H9 (cell line): ENCODE measurements around the gene GTF2A1. TPM values are rescaled to one million over a fixed set of nuclear protein-coding genes. Genes with fewer than 3 reads are reported as not detected.

Source experiments
- DNase-seq: peaks from one replicate; pipeline ENCODE4 v3.0.0-alpha.2; 2017
- H2AFZ ChIP-seq: one replicate; pipeline ENCODE4 v1.6.1; 2013; ENCODE audit warnings: mild to moderate bottlenecking, low read length, control low read depth, moderate library complexity
- H2AK5ac ChIP-seq: 2 replicates; pipeline ENCODE4 v1.6.1; 2013; ENCODE audit warnings: low read length, control low read depth, mixed read lengths; ENCODE audit not compliant: insufficient read length
- H2BK120ac ChIP-seq: one replicate; pipeline ENCODE4 v1.6.1; 2013; ENCODE audit warnings: low read depth, mild to moderate bottlenecking, low read length, control low read depth, inconsistent platforms; ENCODE audit not compliant: poor library complexity, severe bottlenecking
- H2BK12ac ChIP-seq: 2 replicates; pipeline ENCODE4 v1.6.1; 2013; ENCODE audit warnings: low read length, control low read depth, mixed read lengths, low read depth; ENCODE audit not compliant: insufficient read length
- H2BK15ac ChIP-seq: 2 replicates; pipeline ENCODE4 v1.6.1; 2013; ENCODE audit warnings: low read depth, low read length, control low read depth
- H2BK20ac ChIP-seq: one replicate; pipeline ENCODE4 v1.6.1; 2013; ENCODE audit warnings: low read depth, mild to moderate bottlenecking, low read length, control low read depth, inconsistent platforms; ENCODE audit not compliant: poor library complexity, severe bottlenecking
- H2BK5ac ChIP-seq: 2 replicates; pipeline ENCODE4 v1.6.1; 2013; ENCODE audit warnings: low read length, control low read depth, mixed read lengths; ENCODE audit not compliant: insufficient read length
- H3K14ac ChIP-seq: 2 replicates; pipeline ENCODE4 v1.6.1; 2013; ENCODE audit warnings: low read length, control low read depth; ENCODE audit not compliant: insufficient read depth
- H3K18ac ChIP-seq: 2 replicates; pipeline ENCODE4 v1.6.1; 2013; ENCODE audit warnings: low read depth, mild to moderate bottlenecking, mixed read lengths, low read length, control low read depth; ENCODE audit not compliant: insufficient read length
- H3K23ac ChIP-seq: 2 replicates; pipeline ENCODE4 v1.6.1; 2013; ENCODE audit warnings: low read length, control low read depth, mixed read lengths, low read depth; ENCODE audit not compliant: insufficient read length
- H3K23me2 ChIP-seq: 2 replicates; pipeline ENCODE4 v1.6.1; 2013; ENCODE audit warnings: low read depth, mild to moderate bottlenecking, mixed read lengths, low read length, control low read depth; ENCODE audit not compliant: insufficient read length, poor library complexity, severe bottlenecking
- H3K27ac ChIP-seq: 2 replicates; pipeline ENCODE4 v1.5.1; 2013; ENCODE audit warnings: low read length, control low read depth, mixed read lengths, low read depth; ENCODE audit not compliant: insufficient read length
- H3K27me3 ChIP-seq: 2 replicates; pipeline ENCODE4 v1.6.1; 2013; ENCODE audit warnings: low read length, control low read depth, inconsistent platforms; ENCODE audit not compliant: insufficient read depth
- H3K4ac ChIP-seq: 2 replicates; pipeline ENCODE4 v1.6.1; 2013; ENCODE audit warnings: low read depth, mild to moderate bottlenecking, control low read depth, inconsistent platforms, low read length, moderate library complexity
- H3K4me1 ChIP-seq: 2 replicates; pipeline ENCODE4 v1.6.1; 2013; ENCODE audit warnings: low read length, control low read depth, inconsistent platforms; ENCODE audit not compliant: insufficient read depth
- H3K4me2 ChIP-seq: 2 replicates; pipeline ENCODE4 v1.6.1; 2013; ENCODE audit warnings: low read length, control low read depth, mixed read lengths; ENCODE audit not compliant: insufficient read length, insufficient read depth
- H3K56ac ChIP-seq: 2 replicates; pipeline ENCODE4 v1.6.1; 2013; ENCODE audit warnings: low read depth, mild to moderate bottlenecking, mixed read lengths, low read length, control low read depth; ENCODE audit not compliant: insufficient read length
- H3K79me1 ChIP-seq: 2 replicates; pipeline ENCODE4 v1.6.1; 2013; ENCODE audit warnings: low read depth, mild to moderate bottlenecking, moderate library complexity, low read length, control low read depth, inconsistent platforms; ENCODE audit not compliant: insufficient read depth, poor library complexity, severe bottlenecking
- H3K79me2 ChIP-seq: 2 replicates; pipeline ENCODE4 v1.6.1; 2013; ENCODE audit warnings: low read length, control low read depth, inconsistent platforms; ENCODE audit not compliant: insufficient read depth
- H3K9ac ChIP-seq: 2 replicates; pipeline ENCODE4 v1.6.1; 2013; ENCODE audit warnings: low read length, control low read depth, mixed read lengths; ENCODE audit not compliant: insufficient read length; ENCODE audit errors: extremely low read depth
- H3K9me3 ChIP-seq: one replicate; pipeline ENCODE4 v1.6.1; 2013; ENCODE audit warnings: low read depth, low read length, inconsistent platforms; ENCODE audit not compliant: control insufficient read depth
- H3T11ph ChIP-seq: one replicate; pipeline ENCODE4 v1.6.1; 2013; ENCODE audit warnings: mild to moderate bottlenecking, low read length, control low read depth, inconsistent platforms
- H4K20me1 ChIP-seq: one replicate; pipeline ENCODE4 v1.6.1; 2013; ENCODE audit not compliant: control insufficient read depth, insufficient read length, insufficient read depth
- H4K5ac ChIP-seq: 2 replicates; pipeline ENCODE4 v1.6.1; 2013; ENCODE audit warnings: low read depth, mild to moderate bottlenecking, mixed read lengths, low read length, control low read depth; ENCODE audit not compliant: insufficient read length
- H4K8ac ChIP-seq: replicated peaks from 2 replicates; pipeline ENCODE4 v1.6.1; 2013; ENCODE audit warnings: low read length, control low read depth, mixed read lengths, low read depth; ENCODE audit not compliant: insufficient read length
- H4K91ac ChIP-seq: 2 replicates; pipeline ENCODE4 v1.6.1; 2013; ENCODE audit warnings: low read depth, mild to moderate bottlenecking, moderate library complexity, mixed read lengths, low read length, control low read depth; ENCODE audit not compliant: insufficient read length
- H3K27ac Mint-ChIP-seq, 3 experiments: 2 replicates in 2 of 3; 3 replicates in 1 of 3; pipeline ENCODE4 v1.8.0; 2020 to 2021; ENCODE audit warnings: mixed read lengths in 3 of 3, mild to moderate bottlenecking in 1 of 3, moderate library complexity in 1 of 3
- H3K27me3 Mint-ChIP-seq: 2 replicates; pipeline ENCODE4 v1.8.0; 2021; ENCODE audit warnings: low read depth, mild to moderate bottlenecking, moderate library complexity, mixed read lengths
- H3K36me3 Mint-ChIP-seq, 3 experiments: 2 replicates in 2 of 3; 3 replicates in 1 of 3; pipeline ENCODE4 v1.8.0; 2020 to 2021; ENCODE audit warnings: low read depth in 3 of 3, mixed read lengths in 3 of 3; ENCODE audit not compliant: insufficient read depth in 1 of 3
- H3K4me1 Mint-ChIP-seq, 2 experiments: 2 replicates each; pipeline ENCODE4 v1.8.0; 2020; ENCODE audit warnings: mixed read lengths in 2 of 2
- H3K4me3 Mint-ChIP-seq, 2 experiments: 2 replicates in 1 of 2; 3 replicates in 1 of 2; pipeline ENCODE4 v1.8.0; 2020 to 2021; ENCODE audit warnings: mild to moderate bottlenecking in 2 of 2, mixed read lengths in 2 of 2, moderate library complexity in 1 of 2
- H3K9me3 Mint-ChIP-seq, 2 experiments: 2 replicates in 1 of 2; 3 replicates in 1 of 2; pipeline ENCODE4 v1.8.0; 2020; ENCODE audit warnings: mild to moderate bottlenecking in 2 of 2, mixed read lengths in 2 of 2, moderate library complexity in 1 of 2
- CTCF ChIP-seq: fragments of 200-600 bp; sonication (generic); conservative IDR thresholded peaks from 3 replicates; pipeline ENCODE4 v1.8.0; 2021; ENCODE audit warnings: antibody characterized with exemption, mild to moderate bottlenecking
- WGBS: extraction: QIAGEN DNeasy Blood & Tissue Kit; methylation state at CpG from one replicate; pipeline ENCODE4 v1.1.7; 2013; ENCODE audit warnings: missing lambda C conversion rate, low lambda C conversion rate, mixed read lengths; ENCODE audit not compliant: insufficient read length; ENCODE audit errors: extremely low coverage; 5-methylcytosine and 5-hydroxymethylcytosine counted together
- total RNA-seq: library from RNA; stranded (reverse); gene quantifications from 2 replicates; pipeline ENCODE4 v1.2.1, GENCODE V29; 2021

The GTF2A1 gene
- total RNA-seq, 1 experiment from 2014 or later, result 43.0 TPM

DNA sequence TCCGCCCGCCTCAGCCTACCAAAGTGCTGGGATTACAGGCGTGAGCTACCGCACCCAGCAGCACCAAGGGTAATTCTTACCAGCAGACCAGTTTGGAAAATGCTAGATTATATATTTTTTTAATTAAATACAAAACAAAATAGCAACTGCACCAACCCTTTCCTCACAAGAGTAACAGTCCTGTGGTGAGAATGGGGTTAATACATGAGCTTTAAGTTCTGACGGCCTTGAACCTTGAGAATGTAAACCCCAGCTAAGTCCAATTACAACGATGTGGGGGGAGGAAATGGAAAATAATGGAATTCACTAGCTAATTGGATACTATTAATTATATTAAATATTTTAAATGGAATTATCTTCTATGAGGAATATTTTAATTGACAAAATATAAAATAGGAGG lies 82.3 kb downstream of the GTF2A1 start:
- TF ChIP-seq CTCF, result no peak
- H3K4me1 Mint-ChIP-seq, result no peaks in the 10 kb centered on the region

More for the DNA sequence above, 82.3 kb downstream of the GTF2A1 start:
- Histone ChIP-seq H4K20me1 (no peaks in the 10 kb centered on the region), H4K8ac (no peak overlapping the region), H3K56ac (no peak overlapping the region), H2BK120ac (no peak overlapping the region), H4K91ac (no peak overlapping the region), H3K79me1 (no peaks in the 10 kb centered on the region), H2BK12ac (no peak overlapping the region), H3K4me1 (no peaks in the 10 kb centered on the region), H3T11ph (no peak overlapping the region), H2AK5ac (no peak overlapping the region), H3K18ac (no peak overlapping the region), H3K27ac (no peak overlapping the region), H3K4me2 (no peak overlapping the region), H3K23ac (no peak overlapping the region), H2BK20ac (no peak overlapping the region), H3K14ac (no peak overlapping the region), H3K27me3 (no peaks in the 10 kb centered on the region), H2BK5ac (no peak overlapping the region), H3K23me2 (no peaks in the 10 kb centered on the region), H2BK15ac (no peak overlapping the region), H3K9ac (no peak overlapping the region), H4K5ac (no peak overlapping the region), H3K4ac (no peak overlapping the region), H2AFZ (no peak overlapping the region), H3K79me2 (no peaks in the 10 kb centered on the region), H3K9me3 (no peaks in the 10 kb centered on the region)
- WGBS, result no CpG with 5 or more reads among the region's 6 CpGs
- DNase-seq, result no peak
- Mint-ChIP-seq H3K27ac (no peak overlapping the region), H3K9me3 (no peaks in the 10 kb centered on the region), H3K36me3 (no peaks in the 10 kb centered on the region), H3K4me3 (no peak overlapping the region), H3K27me3 (no peaks in the 10 kb centered on the region)
